A549 (cell line): ENCODE data around the gene NSD1. TPM values are rescaled to one million over a fixed set of nuclear protein-coding genes. Genes with fewer than 3 reads are reported as not detected.
A peak's percentile ranks its signal among the peaks of the same experiment; 100 is the strongest.

ENCODE experiments used
- ATAC-seq, 2 experiments: fragments of 200-7000 bp in 1 of 2; fragments of >200 bp in 1 of 2; cut with Nextera tagmentation in 1 of 2; cut with Tn5 transposase in 1 of 2; 3 replicates each; pipeline versions ENCODE4 v1.8.0 to v1.9.1; 2018 to 2020; ENCODE audit warnings: mild to moderate bottlenecking in 1 of 2, moderate library complexity in 1 of 2
- CTCF ChIA-PET: fragments of 300-600 bp; sonication (Branson Sonifier 250); formaldehyde crosslinking; extraction: SDS; loops from one replicate; lab custom pipeline; 2021; ENCODE audit warnings: antibody characterized with exemption, inconsistent platforms; lab: Yijun Ruan, JAX
- POLR2A ChIA-PET: fragments of 350-600 bp; formaldehyde crosslinking; extraction: SDS; loops from one replicate; lab custom pipeline; 2021; ENCODE audit warnings: antibody characterized with exemption, inconsistent platforms; lab: Yijun Ruan, JAX
- DNase-seq, 2 experiments: peaks; one replicate each; pipeline versions ENCODE4 v3.0.0 to v3.0.0-alpha.2; 2011 to 2016; ENCODE audit warnings: low read depth in 1 of 2, low spot score in 1 of 2
- FAIRE-seq: peaks from 2 replicates; lab custom pipeline; 2011; peaks lifted over from hg19 to GRCh38; lab: Jason Lieb, UNC
- H3K27ac ChIP-seq, 2 experiments: fragments of >200 bp; sonication (Bioruptor Twin); formaldehyde crosslinking; 3 replicates each; pipeline ENCODE4 v1.5.1; 2016 to 2017
- H3K4me1 ChIP-seq: fragments of >200 bp; sonication (Bioruptor Twin); formaldehyde crosslinking; 3 replicates; pipeline ENCODE4 v1.6.1; 2016
- H3K4me2 ChIP-seq: fragments of >200 bp; sonication (Bioruptor Twin); formaldehyde crosslinking; 3 replicates; pipeline ENCODE4 v1.6.1; 2016
- H3K4me3 ChIP-seq: fragments of >200 bp; sonication (Bioruptor Twin); formaldehyde crosslinking; 3 replicates; pipeline ENCODE4 v1.5.1; 2016
- H3K9me3 ChIP-seq: fragments of >200 bp; sonication (Bioruptor Twin); formaldehyde crosslinking; 3 replicates; pipeline ENCODE4 v1.6.1; 2016
- BHLHE40 ChIP-seq: IDR thresholded peaks from 2 replicates; pipeline ENCODE4 v1.6.1; 2012; ENCODE audit warnings: low read depth, low read length, inconsistent platforms
- CTCF ChIP-seq: fragments of >200 bp; sonication (Bioruptor Twin); formaldehyde crosslinking; IDR thresholded peaks from 3 replicates; pipeline ENCODE4 v1.5.1; 2016
- E2F6 ChIP-seq: IDR thresholded peaks from 2 replicates; pipeline ENCODE4 v1.6.1; 2012; ENCODE audit warnings: low read depth, borderline replicate concordance
- ELK1 ChIP-seq: fragments of 150-350 bp; IDR thresholded peaks from 2 replicates; pipeline ENCODE4 v1.6.1; 2014; ENCODE audit warnings: low read depth, mild to moderate bottlenecking, low read length
- ESRRA ChIP-seq: fragments of 150-350 bp; IDR thresholded peaks from 2 replicates; pipeline ENCODE4 v1.6.1; 2014; ENCODE audit warnings: mild to moderate bottlenecking, low read length, borderline replicate concordance
- HMGXB4 ChIP-seq: fragments of 250-450 bp; sonication (Bioruptor Pico); IDR thresholded peaks from 2 replicates; pipeline ENCODE4 v1.5.0; 2021; ENCODE audit warnings: mild to moderate bottlenecking, moderate library complexity, borderline replicate concordance
- HOXB13 ChIP-seq: fragments of 250-450 bp; sonication (Bioruptor Pico); IDR thresholded peaks from 2 replicates; pipeline ENCODE4 v1.5.0; 2020; ENCODE audit warnings: low read depth, mild to moderate bottlenecking, moderate library complexity
- POLR2A ChIP-seq: IDR thresholded peaks from 2 replicates; pipeline ENCODE4 v1.6.1; 2012; ENCODE audit warnings: mild to moderate bottlenecking, low read length
- POLR2AphosphoS2 ChIP-seq: conservative IDR thresholded peaks from 2 replicates; pipeline ENCODE4 v1.6.1; 2012; ENCODE audit warnings: low read length, improper control_type of control experiment, inconsistent platforms
- RAD21 ChIP-seq, 2 experiments: fragments of >200 bp in 1 of 2; sonication (Bioruptor Twin) in 1 of 2; formaldehyde crosslinking in 1 of 2; IDR thresholded peaks in 1 of 2; conservative IDR thresholded peaks in 1 of 2; 2 replicates in 1 of 2; 3 replicates in 1 of 2; pipeline ENCODE4 v1.6.1; 2012 to 2018; ENCODE audit warnings: inconsistent platforms in 1 of 2
- REST ChIP-seq: fragments of 200-600 bp; sonication (generic); IDR thresholded peaks from 2 replicates; pipeline ENCODE4 v1.6.1; 2016; ENCODE audit warnings: antibody characterized with exemption, mild to moderate bottlenecking, moderate library complexity
- RNF2 ChIP-seq: fragments of 200-600 bp; sonication (generic); IDR thresholded peaks from 2 replicates; pipeline ENCODE4 v1.6.1; 2016; ENCODE audit warnings: low read depth, mild to moderate bottlenecking, antibody characterized with exemption, moderate library complexity, borderline replicate concordance
- SMC3 ChIP-seq: fragments of >200 bp; sonication (Bioruptor Twin); formaldehyde crosslinking; IDR thresholded peaks from 3 replicates; pipeline ENCODE4 v1.6.1; 2018; ENCODE audit warnings: inconsistent platforms
- TFCP2L1 ChIP-seq: fragments of 250-450 bp; sonication (Bioruptor Pico); IDR thresholded peaks from 2 replicates; pipeline ENCODE4 v1.5.0; 2021; ENCODE audit warnings: mild to moderate bottlenecking
- ZFP36 ChIP-seq: fragments of 450-650 bp; IDR thresholded peaks from 2 replicates; pipeline ENCODE4 v1.6.1; 2014; ENCODE audit warnings: borderline replicate concordance; ENCODE audit not compliant: partially characterized antibody
- ZNF302 ChIP-seq: fragments of 250-450 bp; sonication (Bioruptor Pico); IDR thresholded peaks from 2 replicates; pipeline ENCODE4 v1.9.0; 2021; ENCODE audit warnings: inconsistent platforms, mild to moderate bottlenecking, moderate library complexity
- ZSCAN20 ChIP-seq: fragments of 250-450 bp; sonication (Bioruptor Pico); IDR thresholded peaks from 2 replicates; pipeline ENCODE4 v1.8.0; 2022; ENCODE audit warnings: mild to moderate bottlenecking, moderate library complexity
- WGBS: methylation state at CpG from one replicate; pipeline ENCODE4 v1.1.6; 2017; ENCODE audit errors: missing lambda C conversion rate; 5-methylcytosine and 5-hydroxymethylcytosine counted together
- polyA plus RNA-seq, 4 experiments: library from polyadenylated mRNA; depleted of rRNA in 3 of 4; stranded (reverse); fragments of >200 nt; fragmentation: RNase III in 1 of 4; extraction: RNeasy Plus Mini Kit Qiagen cat#74134 plus additional on column Dnase treatment in 1 of 4; gene quantifications; 2 replicates in 3 of 4; 3 replicates in 1 of 4; pipeline ENCODE4 v1.2.3, GENCODE V29; 2011 to 2017

NSD1 gene
- polyA plus RNA-seq, 2 of the 4 experiments (the other 2 are of a cell fraction), result 16.3 to 38.2 TPM

GRCh38 chr5:177308740-177309139, 175.2 kb downstream of the NSD1 start:
- Histone ChIP-seq H3K4me2 (no peak overlapping the region), H3K4me1 (peaks cover 34% of the 10 kb centered on the region), H3K4me3 (no peak overlapping the region), H3K9me3 (no peaks in the 10 kb centered on the region), H3K27ac (no peak overlapping the region)
- no peak for DNase-seq
- TF ChIP-seq POLR2AphosphoS2 (no peak), ZNF302 (no peak), REST (no peak)
- POLR2A ChIA-PET, result interaction anchor here (1.0 kb wide), 1 partner anchor 43 kb away, joined by 4 read pairs; the partner anchor contains the start of gene LMAN2
- no peak for ATAC-seq
- no peak for FAIRE-seq
- 87% methylated on average over 11 of the region's 11 CpGs for WGBS
- CTCF ChIA-PET, result interaction anchor here (0.7 to 6.3 kb wide), 20 partner anchors 7 to 198 kb away, joined by 3 to 55 read pairs (median 10); no protein-coding TSS in a partner anchor

- Histone ChIP-seq H3K4me3 (no peak overlapping the region), H3K27ac (no peak overlapping the region), H3K9me3 (no peaks in the 10 kb centered on the region), H3K4me2 (peak overlapping the region; percentile 99; the same call in 1 of the 3 replicates)
- POLR2A ChIA-PET, result interaction anchor here (1.0 kb wide), 1 partner anchor 42 kb away, joined by 4 read pairs; the partner anchor contains the start of gene LMAN2
- no peak for FAIRE-seq
- TF ChIP-seq RAD21 (conservative IDR thresholded peaks at IDR 0.05 in 1 of 2, IDR thresholded peaks at IDR 0.05 in 1 of 2), result peak; percentile 59 to 63
- TF ChIP-seq CTCF, result peak; percentile 81
- TF ChIP-seq SMC3, result peak; percentile 63
- no peak for TF ChIP-seq ZSCAN20 (CRISPR knock-in tag)
- TF ChIP-seq, all 56 proteins: peak for 3
- peaks cover 34% of the 10 kb centered on the region for H3K4me1 ChIP-seq
- ATAC-seq (peak; percentile 51 to 67), DNase-seq (peak; percentile 78 to 91)
- CTCF ChIA-PET, result interaction anchor here (0.6 to 6.3 kb wide), 51 partner anchors 8 to 226 kb away, joined by 3 to 55 read pairs (median 5); partner anchors contain the start of genes LMAN2 and SLC34A1
- WGBS, result 87% methylated on average over 9 of the region's 10 CpGs
Measured at GRCh38 chr5:177309351-177310191, 176.0 kb downstream of the NSD1 start.

- CTCF ChIA-PET, result interaction anchor here (0.6 to 6.3 kb wide), 50 partner anchors 9 to 843 kb away, joined by 3 to 55 read pairs (median 4); partner anchors contain the start of genes LMAN2 and SLC34A1
- DNase-seq (no peak), FAIRE-seq (no peak), ATAC-seq (no peak)
- peaks cover 27% of the 10 kb centered on the region for H3K4me1 ChIP-seq
- POLR2A ChIA-PET, result no interaction called here
- no peak overlapping the region for H3K4me3 ChIP-seq
- peak overlapping the region in 1 of 2 experiments; percentile 93; a peak in 1 of 6 replicates for H3K27ac ChIP-seq
- H3K4me2 ChIP-seq, result peak overlapping the region; percentile 99
- 92% methylated on average over 6 of the region's 13 CpGs for WGBS
- no peaks in the 10 kb centered on the region for H3K9me3 ChIP-seq
- TF ChIP-seq CTCF, result no peak
- TF ChIP-seq ZFP36, result no peak
- TF ChIP-seq SMC3, result no peak
- TF ChIP-seq BHLHE40, result no peak
- TF ChIP-seq RNF2, result no peak
- no peak for TF ChIP-seq POLR2A
- TF ChIP-seq HOXB13 (CRISPR knock-in tag), result no peak
- TF ChIP-seq ZNF302, result no peak
- TF ChIP-seq ESRRA, result no peak
- no peak for TF ChIP-seq HMGXB4 (CRISPR knock-in tag)
- TF ChIP-seq TFCP2L1 (CRISPR knock-in tag), result no peak
- no peak for TF ChIP-seq E2F6
- TF ChIP-seq ELK1, result no peak
Measured at GRCh38 chr5:177310332-177310731, 176.8 kb downstream of the NSD1 start.
